Measurements from ENCODE around the gene RAB10. TPM values are rescaled to one million over a fixed set of nuclear protein-coding genes. Genes with fewer than 3 reads are reported as not detected.

Gene RAB10
- total and polyA plus RNA-seq, 2 of the 13 experiments (the other 11 are each of a cell fraction or from before 2014, with no cell fraction given) = 48.2 to 120 TPM

DNA sequence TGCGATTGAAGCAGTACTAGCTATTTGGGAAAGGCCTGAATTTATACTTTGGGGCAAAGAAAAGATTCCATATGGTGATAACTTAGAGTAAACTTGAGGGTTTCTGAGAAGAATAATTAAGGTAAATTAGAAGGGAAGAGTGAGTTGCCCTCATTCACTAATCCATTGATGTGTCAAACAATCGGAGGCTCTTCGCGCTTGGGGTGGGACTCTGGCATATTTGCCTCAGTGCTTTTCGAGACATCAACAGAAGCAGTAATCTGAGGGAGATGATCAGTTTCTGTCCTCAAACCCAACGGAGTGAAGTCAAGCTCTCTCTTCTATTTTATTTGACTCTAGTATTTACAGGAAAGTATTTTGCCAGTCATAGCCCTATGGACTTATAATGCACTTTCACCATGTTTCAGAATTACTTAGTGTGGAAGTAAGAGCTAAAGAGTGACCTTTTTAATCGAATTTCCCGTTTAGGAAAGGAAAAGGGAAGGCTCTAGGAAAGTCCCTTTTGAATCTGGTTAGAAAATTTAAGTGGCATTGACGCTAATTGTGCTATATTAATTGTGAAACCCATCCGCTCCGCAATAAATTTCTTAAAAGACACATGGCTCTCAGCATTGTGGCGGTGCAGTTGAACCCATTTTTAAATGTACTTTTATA is 1.3 kb downstream of the RAB10 start (continued):
- TF ChIP-seq ZNF747 (CRISPR knock-in tag; IDR thresholded peaks at IDR 0.05; ENCODE audit: borderline replicate concordance) (no peak), ZC3H13 (CRISPR knock-in tag; IDR thresholded peaks at IDR 0.05) (no peak), KDM6A (CRISPR knock-in tag; IDR thresholded peaks at IDR 0.05; ENCODE audit: low read depth) (no peak), ZNF781 (CRISPR knock-in tag; IDR thresholded peaks at IDR 0.05; ENCODE audit: borderline replicate concordance, not compliant biosample characterization) (no peak), ZNF180 (CRISPR knock-in tag; IDR thresholded peaks at IDR 0.05; ENCODE audit: borderline replicate concordance, low read depth) (no peak), HDAC1 (CRISPR knock-in tag; IDR thresholded peaks at IDR 0.05) (no peak), MED13 (CRISPR knock-in tag; IDR thresholded peaks at IDR 0.05) (no peak), ZBTB8A (CRISPR knock-in tag; IDR thresholded peaks at IDR 0.05; ENCODE audit: borderline replicate concordance, low read depth) (no peak), ZNF777 (CRISPR knock-in tag; IDR thresholded peaks at IDR 0.05) (no peak), PHF8 (CRISPR knock-in tag; IDR thresholded peaks at IDR 0.05) (no peak), ZMYM4 (CRISPR knock-in tag; IDR thresholded peaks at IDR 0.05) (no peak), CHD4 (IDR thresholded peaks at IDR 0.05; ENCODE audit: borderline replicate concordance, low read length) (no peak)
- TF ChIP-seq, protein P1, sequence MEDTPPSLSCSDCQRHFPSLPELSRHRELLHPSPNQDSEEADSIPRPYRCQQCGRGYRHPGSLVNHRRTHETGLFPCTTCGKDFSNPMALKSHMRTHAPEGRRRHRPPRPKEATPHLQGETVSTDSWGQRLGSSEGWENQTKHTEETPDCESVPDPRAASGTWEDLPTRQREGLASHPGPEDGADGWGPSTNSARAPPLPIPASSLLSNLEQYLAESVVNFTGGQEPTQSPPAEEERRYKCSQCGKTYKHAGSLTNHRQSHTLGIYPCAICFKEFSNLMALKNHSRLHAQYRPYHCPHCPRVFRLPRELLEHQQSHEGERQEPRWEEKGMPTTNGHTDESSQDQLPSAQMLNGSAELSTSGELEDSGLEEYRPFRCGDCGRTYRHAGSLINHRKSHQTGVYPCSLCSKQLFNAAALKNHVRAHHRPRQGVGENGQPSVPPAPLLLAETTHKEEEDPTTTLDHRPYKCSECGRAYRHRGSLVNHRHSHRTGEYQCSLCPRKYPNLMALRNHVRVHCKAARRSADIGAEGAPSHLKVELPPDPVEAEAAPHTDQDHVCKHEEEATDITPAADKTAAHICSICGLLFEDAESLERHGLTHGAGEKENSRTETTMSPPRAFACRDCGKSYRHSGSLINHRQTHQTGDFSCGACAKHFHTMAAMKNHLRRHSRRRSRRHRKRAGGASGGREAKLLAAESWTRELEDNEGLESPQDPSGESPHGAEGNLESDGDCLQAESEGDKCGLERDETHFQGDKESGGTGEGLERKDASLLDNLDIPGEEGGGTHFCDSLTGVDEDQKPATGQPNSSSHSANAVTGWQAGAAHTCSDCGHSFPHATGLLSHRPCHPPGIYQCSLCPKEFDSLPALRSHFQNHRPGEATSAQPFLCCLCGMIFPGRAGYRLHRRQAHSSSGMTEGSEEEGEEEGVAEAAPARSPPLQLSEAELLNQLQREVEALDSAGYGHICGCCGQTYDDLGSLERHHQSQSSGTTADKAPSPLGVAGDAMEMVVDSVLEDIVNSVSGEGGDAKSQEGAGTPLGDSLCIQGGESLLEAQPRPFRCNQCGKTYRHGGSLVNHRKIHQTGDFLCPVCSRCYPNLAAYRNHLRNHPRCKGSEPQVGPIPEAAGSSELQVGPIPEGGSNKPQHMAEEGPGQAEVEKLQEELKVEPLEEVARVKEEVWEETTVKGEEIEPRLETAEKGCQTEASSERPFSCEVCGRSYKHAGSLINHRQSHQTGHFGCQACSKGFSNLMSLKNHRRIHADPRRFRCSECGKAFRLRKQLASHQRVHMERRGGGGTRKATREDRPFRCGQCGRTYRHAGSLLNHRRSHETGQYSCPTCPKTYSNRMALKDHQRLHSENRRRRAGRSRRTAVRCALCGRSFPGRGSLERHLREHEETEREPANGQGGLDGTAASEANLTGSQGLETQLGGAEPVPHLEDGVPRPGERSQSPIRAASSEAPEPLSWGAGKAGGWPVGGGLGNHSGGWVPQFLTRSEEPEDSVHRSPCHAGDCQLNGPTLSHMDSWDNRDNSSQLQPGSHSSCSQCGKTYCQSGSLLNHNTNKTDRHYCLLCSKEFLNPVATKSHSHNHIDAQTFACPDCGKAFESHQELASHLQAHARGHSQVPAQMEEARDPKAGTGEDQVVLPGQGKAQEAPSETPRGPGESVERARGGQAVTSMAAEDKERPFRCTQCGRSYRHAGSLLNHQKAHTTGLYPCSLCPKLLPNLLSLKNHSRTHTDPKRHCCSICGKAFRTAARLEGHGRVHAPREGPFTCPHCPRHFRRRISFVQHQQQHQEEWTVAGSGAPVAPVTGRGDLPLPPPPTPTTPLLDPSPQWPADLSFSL (CRISPR knock-in tag; IDR thresholded peaks at IDR 0.05) = no peak
- TF ChIP-seq, protein P2, sequence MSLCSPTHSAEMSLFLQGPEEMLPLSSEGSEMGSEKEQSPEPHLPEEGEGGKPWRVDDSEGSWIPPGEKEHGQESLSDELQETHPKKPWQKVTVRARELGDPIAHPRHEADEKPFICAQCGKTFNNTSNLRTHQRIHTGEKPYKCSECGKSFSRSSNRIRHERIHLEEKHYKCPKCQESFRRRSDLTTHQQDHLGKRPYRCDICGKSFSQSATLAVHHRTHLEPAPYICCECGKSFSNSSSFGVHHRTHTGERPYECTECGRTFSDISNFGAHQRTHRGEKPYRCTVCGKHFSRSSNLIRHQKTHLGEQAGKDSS (CRISPR knock-in tag; IDR thresholded peaks at IDR 0.05; ENCODE audit: borderline replicate concordance, low read depth) = no peak
- TF ChIP-seq, protein P3, sequence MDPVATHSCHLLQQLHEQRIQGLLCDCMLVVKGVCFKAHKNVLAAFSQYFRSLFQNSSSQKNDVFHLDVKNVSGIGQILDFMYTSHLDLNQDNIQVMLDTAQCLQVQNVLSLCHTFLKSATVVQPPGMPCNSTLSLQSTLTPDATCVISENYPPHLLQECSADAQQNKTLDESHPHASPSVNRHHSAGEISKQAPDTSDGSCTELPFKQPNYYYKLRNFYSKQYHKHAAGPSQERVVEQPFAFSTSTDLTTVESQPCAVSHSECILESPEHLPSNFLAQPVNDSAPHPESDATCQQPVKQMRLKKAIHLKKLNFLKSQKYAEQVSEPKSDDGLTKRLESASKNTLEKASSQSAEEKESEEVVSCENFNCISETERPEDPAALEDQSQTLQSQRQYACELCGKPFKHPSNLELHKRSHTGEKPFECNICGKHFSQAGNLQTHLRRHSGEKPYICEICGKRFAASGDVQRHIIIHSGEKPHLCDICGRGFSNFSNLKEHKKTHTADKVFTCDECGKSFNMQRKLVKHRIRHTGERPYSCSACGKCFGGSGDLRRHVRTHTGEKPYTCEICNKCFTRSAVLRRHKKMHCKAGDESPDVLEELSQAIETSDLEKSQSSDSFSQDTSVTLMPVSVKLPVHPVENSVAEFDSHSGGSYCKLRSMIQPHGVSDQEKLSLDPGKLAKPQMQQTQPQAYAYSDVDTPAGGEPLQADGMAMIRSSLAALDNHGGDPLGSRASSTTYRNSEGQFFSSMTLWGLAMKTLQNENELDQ (CRISPR knock-in tag; IDR thresholded peaks at IDR 0.05; ENCODE audit: borderline replicate concordance) = no peak
- TF ChIP-seq, protein P4, sequence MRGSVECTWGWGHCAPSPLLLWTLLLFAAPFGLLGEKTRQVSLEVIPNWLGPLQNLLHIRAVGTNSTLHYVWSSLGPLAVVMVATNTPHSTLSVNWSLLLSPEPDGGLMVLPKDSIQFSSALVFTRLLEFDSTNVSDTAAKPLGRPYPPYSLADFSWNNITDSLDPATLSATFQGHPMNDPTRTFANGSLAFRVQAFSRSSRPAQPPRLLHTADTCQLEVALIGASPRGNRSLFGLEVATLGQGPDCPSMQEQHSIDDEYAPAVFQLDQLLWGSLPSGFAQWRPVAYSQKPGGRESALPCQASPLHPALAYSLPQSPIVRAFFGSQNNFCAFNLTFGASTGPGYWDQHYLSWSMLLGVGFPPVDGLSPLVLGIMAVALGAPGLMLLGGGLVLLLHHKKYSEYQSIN (CRISPR knock-in tag; IDR thresholded peaks at IDR 0.05; ENCODE audit: borderline replicate concordance) = no peak
- TF ChIP-seq, protein P5, sequence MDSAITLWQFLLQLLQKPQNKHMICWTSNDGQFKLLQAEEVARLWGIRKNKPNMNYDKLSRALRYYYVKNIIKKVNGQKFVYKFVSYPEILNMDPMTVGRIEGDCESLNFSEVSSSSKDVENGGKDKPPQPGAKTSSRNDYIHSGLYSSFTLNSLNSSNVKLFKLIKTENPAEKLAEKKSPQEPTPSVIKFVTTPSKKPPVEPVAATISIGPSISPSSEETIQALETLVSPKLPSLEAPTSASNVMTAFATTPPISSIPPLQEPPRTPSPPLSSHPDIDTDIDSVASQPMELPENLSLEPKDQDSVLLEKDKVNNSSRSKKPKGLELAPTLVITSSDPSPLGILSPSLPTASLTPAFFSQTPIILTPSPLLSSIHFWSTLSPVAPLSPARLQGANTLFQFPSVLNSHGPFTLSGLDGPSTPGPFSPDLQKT (CRISPR knock-in tag; IDR thresholded peaks at IDR 0.05; ENCODE audit: borderline replicate concordance) = no peak

All from HepG2 (cell line).